ENCODE results near the gene ADCK1. TPM values are rescaled to one million over a fixed set of nuclear protein-coding genes. Genes with fewer than 3 reads are reported as not detected.

Gene ADCK1
- total and polyA plus RNA-seq, 2 experiments from 2014 or later, result 8.2 to 16.4 TPM

GRCh38 chr14:77883131-77883846 lies 83.4 kb downstream of the ADCK1 start:
- H3K9me2 ChIP-seq (replicated peaks; ENCODE audit: insufficient read depth), result no peaks in the 10 kb centered on the region
- WGBS (ENCODE audit: low lambda C conversion rate, missing lambda C conversion rate), result 78% methylated on average over 7 of the region's 7 CpGs
- no peak overlapping the region for H3K27ac ChIP-seq
- no peak for DNase-seq (ENCODE audit: low spot score)
- no peaks in the 10 kb centered on the region for H4K20me1 ChIP-seq (ENCODE audit: insufficient read depth, poor library complexity, severe bottlenecking)
- H3K36me3 ChIP-seq (replicated peaks; ENCODE audit: insufficient read depth, low read depth), result no peaks in the 10 kb centered on the region
- no peaks in the 10 kb centered on the region for H3K79me2 ChIP-seq
- peaks cover 9% of the 10 kb centered on the region for H3K4me1 ChIP-seq (ENCODE audit: insufficient read depth)
- no peaks in the 10 kb centered on the region for H3K27me3 ChIP-seq
- no peak overlapping the region for H2AFZ ChIP-seq
- H3K4me3 ChIP-seq, result no peak overlapping the region
- TF ChIP-seq EZH2 (IDR thresholded peaks at IDR 0.05; ENCODE audit: borderline replicate concordance) (no peak), CTCF (IDR thresholded peaks at IDR 0.05; ENCODE audit: poor library complexity) (no peak), EZH2phosphoT487 (IDR thresholded peaks at IDR 0.05; ENCODE audit: low read depth, severe bottlenecking, unreplicated experiment) (no peak)
- no peaks in the 10 kb centered on the region for H3K9me3 ChIP-seq (ENCODE audit: low read depth)
- H3K4me2 ChIP-seq, result no peak overlapping the region

- no peak overlapping the region for H3K4me2 ChIP-seq
- no peak for TF ChIP-seq EZH2phosphoT487 (IDR thresholded peaks at IDR 0.05; ENCODE audit: low read depth, severe bottlenecking, unreplicated experiment)
- no peak for TF ChIP-seq EZH2 (IDR thresholded peaks at IDR 0.05; ENCODE audit: borderline replicate concordance)
- TF ChIP-seq CTCF (IDR thresholded peaks at IDR 0.05; ENCODE audit: poor library complexity), result no peak
- H3K4me1 ChIP-seq (ENCODE audit: insufficient read depth), result peaks cover 9% of the 10 kb centered on the region
- H3K27ac ChIP-seq, result no peak overlapping the region
- H3K79me2 ChIP-seq, result no peaks in the 10 kb centered on the region
- H2AFZ ChIP-seq, result no peak overlapping the region
- no peaks in the 10 kb centered on the region for H4K20me1 ChIP-seq (ENCODE audit: insufficient read depth, poor library complexity, severe bottlenecking)
- WGBS (ENCODE audit: low lambda C conversion rate, missing lambda C conversion rate), result 89% methylated on average over 2 of the region's 2 CpGs
- no peaks in the 10 kb centered on the region for H3K36me3 ChIP-seq (replicated peaks; ENCODE audit: insufficient read depth, low read depth)
- H3K4me3 ChIP-seq, result no peak overlapping the region
- no peaks in the 10 kb centered on the region for H3K9me2 ChIP-seq (replicated peaks; ENCODE audit: insufficient read depth)
- no peaks in the 10 kb centered on the region for H3K9me3 ChIP-seq (ENCODE audit: low read depth)
- no peaks in the 10 kb centered on the region for H3K27me3 ChIP-seq
- DNase-seq (ENCODE audit: low spot score), result no peak
These were observed 83.9 kb downstream of the ADCK1 start for GRCh38 chr14:77883847-77884238.

GRCh38 chr14:77885367-77885766 lies 85.5 kb downstream of the ADCK1 start:
- Histone ChIP-seq H3K4me3 (no peak overlapping the region), H3K36me3 (replicated peaks; ENCODE audit: insufficient read depth, low read depth) (no peaks in the 10 kb centered on the region), H4K20me1 (ENCODE audit: insufficient read depth, poor library complexity, severe bottlenecking) (no peaks in the 10 kb centered on the region), H3K9me2 (replicated peaks; ENCODE audit: insufficient read depth) (no peaks in the 10 kb centered on the region), H3K27me3 (no peaks in the 10 kb centered on the region), H2AFZ (no peak overlapping the region), H3K9me3 (ENCODE audit: low read depth) (no peaks in the 10 kb centered on the region), H3K79me2 (no peaks in the 10 kb centered on the region), H3K27ac (no peak overlapping the region), H3K4me2 (no peak overlapping the region), H3K4me1 (ENCODE audit: insufficient read depth) (peaks cover 9% of the 10 kb centered on the region)
- DNase-seq (ENCODE audit: low spot score), result no peak
- WGBS (ENCODE audit: low lambda C conversion rate, missing lambda C conversion rate), result 75% methylated on average over 3 of the region's 3 CpGs
- TF ChIP-seq CTCF (IDR thresholded peaks at IDR 0.05; ENCODE audit: poor library complexity) (no peak), EZH2 (IDR thresholded peaks at IDR 0.05; ENCODE audit: borderline replicate concordance) (no peak), EZH2phosphoT487 (IDR thresholded peaks at IDR 0.05; ENCODE audit: low read depth, severe bottlenecking, unreplicated experiment) (no peak)
